Activated CD8-positive, alpha-beta memory T cell treated with anti-CD3 and anti-CD28 coated beads, Interleukin-2, amount 50 U/mL, for 24 hours (primary cell): ENCODE data around the gene C11orf54.

Experiments
- DNase-seq: peaks from one replicate; pipeline ENCODE4 v3.0.0-alpha.2; 2020; ENCODE audit errors: extremely low read depth

C11orf54 gene

GRCh38 chr11:93741094-93741881 is at the start of gene C11orf54, which contains the start of gene TAF1D:
Gene C11orf54 (plus strand): TSS chr11:93741672. CDS start chr11:93747394, 5,722 bp downstream.
Gene TAF1D (minus strand): TSS chr11:93741495. CDS start chr11:93739304, 2,191 bp downstream.
- DNase-seq, result peak; percentile 91

- no peak for DNase-seq
Measured at GRCh38 chr11:93694109-93694508, 47.4 kb upstream of the C11orf54 start.

GRCh38 chr11:93694557-93694956 is 46.9 kb upstream of the C11orf54 start:
- DNase-seq, result no peak

- DNase-seq, result no peak
Measured at GRCh38 chr11:93697611-93698010, 43.9 kb upstream of the C11orf54 start.

GRCh38 chr11:93700830-93701229 is 40.6 kb upstream of the C11orf54 start:
- DNase-seq, result no peak

GRCh38 chr11:93704237-93704636 is 37.2 kb upstream of the C11orf54 start:
- no peak for DNase-seq

GRCh38 chr11:93710239-93710638 is 31.2 kb upstream of the C11orf54 start:
- no peak for DNase-seq

- no peak for DNase-seq
Measured at GRCh38 chr11:93712678-93713077, 28.8 kb upstream of the C11orf54 start.

- no peak for DNase-seq
Measured at GRCh38 chr11:93715797-93716396, 25.6 kb upstream of the C11orf54 start.

- no peak for DNase-seq
Measured at GRCh38 chr11:93717501-93717900, 24.0 kb upstream of the C11orf54 start.

- no peak for DNase-seq
Measured at GRCh38 chr11:93718057-93718563, 23.4 kb upstream of the C11orf54 start.

GRCh38 chr11:93719310-93719709 is 22.2 kb upstream of the C11orf54 start:
- no peak for DNase-seq

GRCh38 chr11:93720522-93720921 is 20.9 kb upstream of the C11orf54 start:
- no peak for DNase-seq

GRCh38 chr11:93724089-93724488 is 17.4 kb upstream of the C11orf54 start:
- no peak for DNase-seq

GRCh38 chr11:93727985-93728791 is 13.3 kb upstream of the C11orf54 start:
- DNase-seq, result no peak

- DNase-seq, result no peak
Measured at GRCh38 chr11:93728792-93729128, 12.7 kb upstream of the C11orf54 start.

GRCh38 chr11:93729129-93729616 is 12.3 kb upstream of the C11orf54 start:
- DNase-seq, result no peak

- no peak for DNase-seq
Measured at GRCh38 chr11:93730108-93731107, 11.1 kb upstream of the C11orf54 start.

- no peak for DNase-seq
Measured at GRCh38 chr11:93732237-93732892, 9.1 kb upstream of the C11orf54 start.

GRCh38 chr11:93733474-93733873 is 8.0 kb upstream of the C11orf54 start:
- no peak for DNase-seq
